ENCODE measurements around the gene LRIG1.

Gene LRIG1

GRCh38 chr3:66415867-66416428, 84.9 kb downstream of the LRIG1 start:
- DNase-seq, result no peak

GRCh38 chr3:66414846-66415245, 86.0 kb downstream of the LRIG1 start:
- no peak for DNase-seq

- DNase-seq, result no peak
Measured at GRCh38 chr3:66413151-66413751, 87.6 kb downstream of the LRIG1 start.

GRCh38 chr3:66411961-66412887, 88.6 kb downstream of the LRIG1 start:
- no peak for DNase-seq

- DNase-seq, result no peak
Measured at GRCh38 chr3:66411474-66411873, 89.3 kb downstream of the LRIG1 start.

- no peak for DNase-seq
Measured at GRCh38 chr3:66410976-66411375, 89.8 kb downstream of the LRIG1 start.

- no peak for DNase-seq
Measured at GRCh38 chr3:66409771-66410754, 90.8 kb downstream of the LRIG1 start.

GRCh38 chr3:66407611-66408218, 93.1 kb downstream of the LRIG1 start:
- DNase-seq, result peak; percentile 15

- DNase-seq, result no peak
Measured at GRCh38 chr3:66406831-66407610, 93.8 kb downstream of the LRIG1 start.

GRCh38 chr3:66406163-66406562, 94.7 kb downstream of the LRIG1 start:
- DNase-seq, result no peak

- no peak for DNase-seq
Measured at GRCh38 chr3:66405701-66406091, 95.1 kb downstream of the LRIG1 start.

GRCh38 chr3:66404903-66405700, 95.7 kb downstream of the LRIG1 start:
- DNase-seq, result no peak

GRCh38 chr3:66404197-66404596, 96.6 kb downstream of the LRIG1 start:
- DNase-seq, result no peak

GRCh38 chr3:66403323-66403990, 97.4 kb downstream of the LRIG1 start:
- no peak for DNase-seq

GRCh38 chr3:66402596-66403290, 98.1 kb downstream of the LRIG1 start:
- DNase-seq, result no peak

GRCh38 chr3:66401675-66402491, 98.9 kb downstream of the LRIG1 start:
- no peak for DNase-seq

- DNase-seq, result no peak
Measured at GRCh38 chr3:66401157-66401550, 99.7 kb downstream of the LRIG1 start.

GRCh38 chr3:66400411-66401156, 100.2 kb downstream of the LRIG1 start:
- DNase-seq, result no peak
